ENCODE measurements around the gene KCNJ12. TPM values are rescaled to one million over a fixed set of nuclear protein-coding genes. Genes with fewer than 3 reads are reported as not detected.

Gene KCNJ12
- total and polyA plus RNA-seq, 2 of the 4 experiments (the other 2 are of a cell fraction) = under 0.01 to 0.10 TPM

DNA sequence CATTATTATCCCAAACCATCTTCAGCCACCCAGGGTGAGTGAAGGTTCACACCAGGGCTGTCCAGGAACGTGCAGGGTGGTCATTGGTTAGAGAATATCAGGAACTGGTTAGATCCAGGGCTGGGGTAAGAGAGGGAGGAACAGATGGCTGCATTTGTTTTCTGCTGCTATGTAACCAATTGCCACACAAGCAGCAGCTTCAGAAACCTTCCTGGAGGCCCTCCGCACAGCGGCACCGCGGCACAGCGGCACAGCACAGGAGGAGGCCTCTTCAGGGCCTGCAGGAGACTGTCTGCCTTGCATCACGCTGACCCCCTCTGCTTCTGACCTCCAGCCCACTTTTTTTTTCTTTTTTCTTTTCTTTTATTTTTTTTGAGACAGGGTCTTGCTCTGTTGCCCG is 86.1 kb downstream of the KCNJ12 start:
- Histone ChIP-seq H2BK20ac (ENCODE audit: low read depth, low read length) (no peak overlapping the region), H3K56ac (ENCODE audit: extremely low read depth, insufficient read depth, low read length) (no peak overlapping the region), H3K36me3 (ENCODE audit: control insufficient read depth, insufficient read depth, low read length) (no peaks in the 10 kb centered on the region), H4K8ac (ENCODE audit: low read depth in 2 of 2, low read length in 2 of 2) (no peak overlapping the region), H4K20me1 (ENCODE audit: insufficient read depth, low read length) (0 out of 2 replicates have a peak, but pooled peaks cover 4% of the 10 kb centered on the region), H4K5ac (ENCODE audit: low read depth, low read length) (no peak overlapping the region), H3K14ac (replicated peaks; ENCODE audit: low read depth, low read length) (no peak overlapping the region), H2AK9ac (replicated peaks; ENCODE audit: low read depth, low read length, poor library complexity) (no peak overlapping the region), H3K9ac (ENCODE audit: low read depth, low read length) (no peak overlapping the region), H2BK120ac (ENCODE audit: low read depth, low read length) (no peak overlapping the region), H3K4me1 (ENCODE audit: control insufficient read depth, insufficient read depth, low read length) (peaks cover 4% of the 10 kb centered on the region; the same call in 1 of the 2 replicates), H3K27me3 (ENCODE audit: control insufficient read depth, insufficient read depth, low read length) (peaks cover 57% of the 10 kb centered on the region), H3K18ac (ENCODE audit: low read depth, low read length) (no peak overlapping the region), H3K79me1 (ENCODE audit: low read depth in 1 of 2, low read length in 2 of 2) (no peaks in the 10 kb centered on the region), H3K9me3 (ENCODE audit: control insufficient read depth, insufficient read depth, low read length) (no peaks in the 10 kb centered on the region), H2BK15ac (ENCODE audit: low read depth, low read length) (no peak overlapping the region), H4K91ac (ENCODE audit: insufficient read depth, low read depth, low read length) (no peak overlapping the region), H3K4me2 (ENCODE audit: low read depth, low read length) (no peak overlapping the region), H2BK5ac (ENCODE audit: low read depth, low read length, poor library complexity, severe bottlenecking) (no peak overlapping the region), H3K23ac (ENCODE audit: low read depth, low read length) (no peak overlapping the region), H3K9me1 (ENCODE audit: insufficient read depth, low read length) (0 out of 2 replicates have a peak, but pooled peaks cover 2% of the 10 kb centered on the region), H2AFZ (replicated peaks; ENCODE audit: low read length, poor library complexity) (no peak overlapping the region), H2AK5ac (ENCODE audit: low read depth, low read length) (no peak overlapping the region), H3K27ac (ENCODE audit: insufficient read depth, low read length) (no peak overlapping the region), H3K4ac (ENCODE audit: low read depth, low read length) (no peak overlapping the region), H3K4me3 (ENCODE audit: insufficient read depth, low read depth, low read length) (no peak overlapping the region)
- in situ Hi-C loops (cut with MboI; ENCODE audit: low sequenced_read_pairs) = loop anchor here (5.0 kb wide), 1 partner anchor 45 kb away; no protein-coding TSS in a partner anchor
- ChIA-PET CTCF (interaction anchor here (0.6 to 1.0 kb wide), 2 partner anchors 49 to 197 kb away, joined by 3 read pairs; no protein-coding TSS in a partner anchor), POLR2A (ENCODE audit: unreplicated experiment) (no interaction called here)
- 90% methylated on average over 2 of the region's 8 CpGs; no CpG with 5 or more reads in 1 of the 2 experiments for WGBS, 2 experiments (ENCODE audit: extremely low coverage in 2 of 2, insufficient read length in 1 of 2)
- intact Hi-C loops (cut with micrococcal nuclease) = no loop called here
- TF ChIP-seq SMC3 (IDR thresholded peaks at IDR 0.05; ENCODE audit: low read depth, low read length) = no peak
- TF ChIP-seq, protein P1, sequence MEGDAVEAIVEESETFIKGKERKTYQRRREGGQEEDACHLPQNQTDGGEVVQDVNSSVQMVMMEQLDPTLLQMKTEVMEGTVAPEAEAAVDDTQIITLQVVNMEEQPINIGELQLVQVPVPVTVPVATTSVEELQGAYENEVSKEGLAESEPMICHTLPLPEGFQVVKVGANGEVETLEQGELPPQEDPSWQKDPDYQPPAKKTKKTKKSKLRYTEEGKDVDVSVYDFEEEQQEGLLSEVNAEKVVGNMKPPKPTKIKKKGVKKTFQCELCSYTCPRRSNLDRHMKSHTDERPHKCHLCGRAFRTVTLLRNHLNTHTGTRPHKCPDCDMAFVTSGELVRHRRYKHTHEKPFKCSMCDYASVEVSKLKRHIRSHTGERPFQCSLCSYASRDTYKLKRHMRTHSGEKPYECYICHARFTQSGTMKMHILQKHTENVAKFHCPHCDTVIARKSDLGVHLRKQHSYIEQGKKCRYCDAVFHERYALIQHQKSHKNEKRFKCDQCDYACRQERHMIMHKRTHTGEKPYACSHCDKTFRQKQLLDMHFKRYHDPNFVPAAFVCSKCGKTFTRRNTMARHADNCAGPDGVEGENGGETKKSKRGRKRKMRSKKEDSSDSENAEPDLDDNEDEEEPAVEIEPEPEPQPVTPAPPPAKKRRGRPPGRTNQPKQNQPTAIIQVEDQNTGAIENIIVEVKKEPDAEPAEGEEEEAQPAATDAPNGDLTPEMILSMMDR (conservative IDR thresholded peaks at IDR 0.05; ENCODE audit: low read depth, low read length) = no peak
- no peak for TF ChIP-seq BHLHE40 (IDR thresholded peaks at IDR 0.05; ENCODE audit: low read depth, low read length)
- no peak for TF ChIP-seq MAZ (IDR thresholded peaks at IDR 0.05; ENCODE audit: borderline replicate concordance, low read depth, low read length)
- TF ChIP-seq MXI1 (IDR thresholded peaks at IDR 0.05; ENCODE audit: borderline replicate concordance, low read depth, low read length) = no peak
- TF ChIP-seq, protein P2, sequence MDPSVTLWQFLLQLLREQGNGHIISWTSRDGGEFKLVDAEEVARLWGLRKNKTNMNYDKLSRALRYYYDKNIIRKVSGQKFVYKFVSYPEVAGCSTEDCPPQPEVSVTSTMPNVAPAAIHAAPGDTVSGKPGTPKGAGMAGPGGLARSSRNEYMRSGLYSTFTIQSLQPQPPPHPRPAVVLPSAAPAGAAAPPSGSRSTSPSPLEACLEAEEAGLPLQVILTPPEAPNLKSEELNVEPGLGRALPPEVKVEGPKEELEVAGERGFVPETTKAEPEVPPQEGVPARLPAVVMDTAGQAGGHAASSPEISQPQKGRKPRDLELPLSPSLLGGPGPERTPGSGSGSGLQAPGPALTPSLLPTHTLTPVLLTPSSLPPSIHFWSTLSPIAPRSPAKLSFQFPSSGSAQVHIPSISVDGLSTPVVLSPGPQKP (IDR thresholded peaks at IDR 0.05; ENCODE audit: borderline replicate concordance, low read depth, low read length) = no peak
- TF ChIP-seq RCOR1 (IDR thresholded peaks at IDR 0.05; ENCODE audit: insufficient replicate concordance, low read length) = no peak
- TF ChIP-seq CEBPB (IDR thresholded peaks at IDR 0.05; ENCODE audit: low read depth, low read length) = no peak
- TF ChIP-seq MAFK (IDR thresholded peaks at IDR 0.05; ENCODE audit: low read depth, low read length) = no peak
- no peak for TF ChIP-seq FOS (IDR thresholded peaks at IDR 0.05; ENCODE audit: low read depth, low read length)
- TF ChIP-seq, protein P3, sequence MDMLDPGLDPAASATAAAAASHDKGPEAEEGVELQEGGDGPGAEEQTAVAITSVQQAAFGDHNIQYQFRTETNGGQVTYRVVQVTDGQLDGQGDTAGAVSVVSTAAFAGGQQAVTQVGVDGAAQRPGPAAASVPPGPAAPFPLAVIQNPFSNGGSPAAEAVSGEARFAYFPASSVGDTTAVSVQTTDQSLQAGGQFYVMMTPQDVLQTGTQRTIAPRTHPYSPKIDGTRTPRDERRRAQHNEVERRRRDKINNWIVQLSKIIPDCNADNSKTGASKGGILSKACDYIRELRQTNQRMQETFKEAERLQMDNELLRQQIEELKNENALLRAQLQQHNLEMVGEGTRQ (IDR thresholded peaks at IDR 0.05; ENCODE audit: low read depth, low read length) = no peak
- no peak for TF ChIP-seq RAD21 (IDR thresholded peaks at IDR 0.05; ENCODE audit: low read length)
- TF ChIP-seq POLR2A (IDR thresholded peaks at IDR 0.05; ENCODE audit: low read depth, low read length) = no peak
- no peak for TF ChIP-seq NFE2L2 (IDR thresholded peaks at IDR 0.05; ENCODE audit: low read depth, low read length)
- TF ChIP-seq RFX5 (IDR thresholded peaks at IDR 0.05; ENCODE audit: low read depth, low read length) = no peak
- no peak for ATAC-seq (ENCODE audit: low read depth)
- no TSS peak for BruUV-seq (replicated peaks)
- dilution Hi-C loops (cut with HindIII; ENCODE audit: low sequenced_read_pairs, unreplicated experiment) = no loop called here
- DNase-seq = no peak
